GM21825 (cell line): ENCODE measurements around the gene PCNX1.
"Not testable (repeated sequence)": the region's sequence is repeated elsewhere in the genome, so short reads cannot be mapped to it uniquely, and the experiment has no call there.

Experiments used
- ATAC-seq: cut with Tn5 transposase; IDR thresholded peaks from one replicate; pipeline ENCODE4 v1.9.1; 2021; ENCODE audit warnings: mild to moderate bottlenecking, moderate library complexity; ENCODE audit not compliant: unreplicated experiment

The PCNX1 gene

DNA sequence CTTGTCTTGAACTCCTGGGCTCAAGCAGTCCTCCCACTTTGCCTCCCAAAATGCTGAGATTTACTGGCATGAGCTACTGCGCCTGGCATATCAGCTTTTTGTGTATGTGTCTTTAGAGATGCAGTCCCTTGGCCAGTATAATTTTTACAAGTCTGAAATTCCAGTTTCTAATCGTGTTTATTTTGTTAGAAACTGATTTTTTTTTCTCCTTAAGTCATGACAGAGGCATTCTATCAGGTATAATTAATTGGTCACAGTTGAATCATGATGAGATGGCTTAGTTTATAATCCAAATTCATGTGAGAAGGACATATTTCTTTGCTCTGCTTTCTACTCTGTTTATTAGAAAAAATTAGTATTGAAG lies 98.9 kb downstream of the PCNX1 start:
- ATAC-seq, result no peak

DNA sequence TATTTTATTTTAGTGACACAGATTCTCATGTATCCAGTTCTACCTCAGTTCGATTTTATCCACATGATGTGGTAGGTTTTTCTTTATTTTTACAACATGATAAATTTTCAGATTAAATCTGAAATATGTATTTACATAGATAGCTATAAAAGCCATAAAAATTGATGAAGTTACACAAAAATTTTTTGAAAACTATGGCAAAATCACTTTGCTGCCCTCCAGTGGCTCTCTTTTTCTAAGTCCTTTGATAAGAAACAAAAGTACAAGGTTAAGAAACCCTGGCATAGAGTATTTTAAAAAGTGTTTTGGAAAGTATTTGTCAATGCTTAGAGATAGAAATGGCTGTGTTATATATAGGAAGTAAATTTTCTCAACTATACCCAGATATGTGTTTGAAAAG lies 104.2 kb downstream of the PCNX1 start:
- no peak for ATAC-seq

DNA sequence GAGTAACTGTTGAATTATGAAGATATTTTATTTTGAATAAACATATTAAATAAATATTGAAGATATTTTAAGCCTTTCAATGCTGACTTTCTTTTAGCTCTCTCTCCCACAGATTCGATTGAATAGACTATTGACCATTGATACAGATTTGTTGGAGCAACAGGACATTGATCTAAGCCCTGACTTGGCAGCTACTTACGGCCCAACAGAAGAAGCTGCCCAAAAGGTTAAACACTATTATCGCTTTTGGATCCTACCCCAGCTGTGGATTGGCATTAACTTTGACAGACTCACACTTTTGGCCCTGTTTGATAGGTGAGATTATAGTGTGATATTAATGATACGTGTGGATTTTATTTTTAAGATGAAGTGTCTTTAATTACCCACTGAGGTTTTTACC lies 105.6 kb downstream of the PCNX1 start:
- ATAC-seq, result no peak

DNA sequence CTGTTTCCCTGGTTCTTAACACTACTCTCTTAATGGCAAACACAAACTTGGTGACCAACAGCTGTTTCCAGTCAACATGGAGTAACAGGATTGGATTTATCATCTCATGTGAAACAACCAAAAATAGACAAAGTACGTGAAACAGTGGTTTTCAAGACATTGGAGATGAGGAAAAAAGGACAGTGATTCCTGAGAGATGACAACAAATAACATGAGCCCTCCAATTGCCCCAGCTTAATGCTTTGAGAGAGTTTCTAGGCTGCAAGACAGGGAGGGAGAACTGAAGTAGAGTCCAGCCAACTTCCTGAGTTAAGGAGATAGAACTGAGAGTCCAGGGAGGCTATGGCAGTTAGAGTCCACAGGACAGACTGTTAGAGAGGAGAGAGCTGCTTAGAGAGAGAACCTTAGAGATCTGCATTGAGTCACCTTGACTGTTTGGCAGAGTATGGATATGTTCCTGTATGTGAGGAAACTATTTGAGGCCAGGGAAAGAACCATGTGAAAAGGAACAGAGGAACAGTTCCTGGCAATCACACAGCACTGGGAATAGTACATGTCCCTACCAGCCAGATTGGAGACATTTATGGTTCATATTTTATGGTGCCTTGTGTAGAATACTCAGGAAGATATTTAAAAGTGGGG lies 106.4 kb downstream of the PCNX1 start:
- ATAC-seq, result no peak

DNA sequence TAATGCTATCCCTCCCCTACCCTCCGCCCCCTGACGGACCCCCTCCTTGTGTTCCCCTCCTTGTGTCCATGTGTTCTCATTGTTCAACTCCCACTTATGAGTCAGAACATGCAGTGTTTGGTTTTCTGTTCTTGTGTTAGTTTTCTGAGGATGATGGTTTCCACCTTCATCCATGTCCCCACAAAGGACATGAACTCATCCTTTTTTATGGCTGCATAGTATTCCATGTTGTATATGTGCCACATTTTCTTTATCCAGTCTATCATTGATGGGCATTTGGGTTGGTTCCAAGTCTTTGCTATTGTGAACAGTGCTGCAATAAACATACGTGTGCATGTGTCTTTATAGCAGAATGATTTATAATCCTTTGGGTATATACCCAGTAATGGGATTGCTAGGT lies 112.7 kb downstream of the PCNX1 start:
- not testable (repeated sequence) for ATAC-seq

DNA sequence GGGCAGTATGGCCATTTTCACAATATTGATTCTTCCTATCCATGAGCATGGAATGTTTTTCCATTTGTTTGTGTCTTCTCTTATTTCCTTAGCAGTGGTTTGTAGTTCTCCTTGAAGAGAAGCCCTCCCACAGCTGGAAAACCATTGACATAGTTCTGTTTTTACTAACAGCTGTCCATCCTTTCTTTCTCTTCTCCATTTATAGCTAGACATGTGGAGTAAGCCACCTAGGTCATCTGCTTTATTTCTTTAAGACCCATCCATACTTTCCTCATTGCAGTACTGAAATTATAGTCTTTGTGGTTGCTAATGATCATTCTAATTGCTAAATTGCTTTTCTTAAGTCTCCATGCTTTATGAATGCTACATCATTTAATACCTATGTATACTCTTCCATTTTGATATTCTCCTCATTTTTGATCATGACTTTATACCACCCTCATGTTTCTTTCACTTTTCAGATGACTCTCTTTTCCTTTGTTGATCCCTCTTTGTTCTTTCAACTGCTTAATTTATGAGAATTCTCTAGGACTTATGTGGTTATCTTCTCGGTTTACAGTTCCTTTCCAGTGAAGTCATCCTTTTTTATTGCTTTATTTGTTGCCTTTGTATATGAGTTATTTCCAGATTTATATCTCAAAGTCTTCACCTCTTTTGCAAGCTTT lies 114.2 kb downstream of the PCNX1 start:
- ATAC-seq, result no peak

DNA sequence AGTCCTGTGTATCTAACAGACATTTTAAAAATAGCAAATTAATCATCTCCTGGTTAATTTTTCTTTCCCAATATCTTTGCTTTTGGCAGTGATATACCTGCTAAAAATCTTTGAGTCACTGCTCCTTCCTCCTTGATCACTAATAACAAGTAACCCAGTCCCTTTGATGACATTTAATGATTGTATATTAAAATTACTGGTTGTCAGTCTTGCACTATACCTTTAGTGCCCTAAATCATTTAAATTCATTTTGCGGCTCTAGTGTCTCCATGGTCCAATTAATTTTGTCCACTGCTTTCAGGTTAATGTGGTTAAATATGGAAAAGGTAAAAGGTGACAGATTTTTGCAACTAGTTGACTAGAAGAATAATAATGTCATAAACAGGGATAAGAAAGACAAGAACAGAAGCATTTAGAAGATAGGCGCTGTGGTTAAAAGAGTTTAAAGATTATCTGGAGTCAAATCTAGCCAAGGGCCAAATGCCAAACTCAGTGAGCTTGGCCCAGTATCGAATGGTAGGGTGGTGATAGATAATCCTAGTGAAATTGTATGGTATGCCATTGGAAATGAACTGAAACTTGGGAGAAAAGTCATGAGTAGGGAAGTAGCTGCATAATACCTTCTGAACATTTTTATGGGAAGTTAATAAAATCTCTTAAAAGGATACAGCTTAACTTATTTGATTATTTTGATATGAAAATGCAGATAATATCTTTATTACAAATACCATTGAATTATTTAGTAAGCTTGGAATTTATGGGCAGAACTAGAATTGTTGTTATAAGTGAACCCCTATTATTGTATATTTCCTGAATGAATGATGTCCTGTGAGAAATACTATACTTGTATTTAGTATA lies 115.0 kb downstream of the PCNX1 start:
- ATAC-seq, result no peak

DNA sequence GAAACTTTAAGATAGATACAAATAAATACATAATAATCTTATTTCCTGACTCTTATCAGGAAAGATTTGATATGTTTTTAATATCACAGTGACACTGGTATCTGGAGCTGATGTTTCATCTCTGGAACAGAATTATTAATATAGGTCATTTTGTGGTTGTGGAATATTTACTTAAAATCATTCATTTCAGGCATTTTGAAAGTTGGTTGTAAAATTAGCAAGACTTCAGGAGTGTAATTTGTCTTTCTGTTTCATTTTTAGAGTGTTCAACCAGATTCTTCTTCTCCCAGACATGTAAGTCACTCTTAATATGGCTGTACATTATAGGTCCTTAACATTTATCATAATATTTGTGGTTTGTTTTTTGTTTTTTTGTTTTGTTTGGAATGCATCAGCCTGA lies 115.7 kb downstream of the PCNX1 start:
- ATAC-seq, result no peak

DNA sequence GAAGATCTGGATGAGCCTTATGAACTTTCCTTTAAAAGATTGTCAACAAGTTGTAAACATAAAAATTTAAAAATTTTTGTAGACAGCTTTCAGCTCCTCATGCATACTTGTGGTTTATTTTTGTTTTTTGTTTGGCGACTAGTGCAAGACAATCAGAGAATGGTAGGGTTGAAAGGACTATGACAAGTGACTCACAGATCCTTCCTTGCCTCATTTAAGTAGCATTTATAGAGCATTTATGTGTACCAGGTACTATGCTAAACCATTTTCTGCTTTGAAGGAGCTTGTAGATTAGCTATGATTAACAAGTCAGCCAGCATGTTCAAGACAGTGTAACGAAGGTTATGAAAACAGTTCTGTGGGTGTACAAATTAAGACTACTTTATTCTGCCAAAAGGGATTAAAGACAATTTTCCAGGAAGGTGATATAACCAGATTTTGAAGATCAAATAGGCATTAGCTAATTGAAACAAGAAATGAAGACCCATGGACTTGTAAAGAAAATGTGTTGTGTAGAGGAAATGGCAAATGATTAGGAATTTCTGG lies 122.0 kb downstream of the PCNX1 start:
- no peak for ATAC-seq

DNA sequence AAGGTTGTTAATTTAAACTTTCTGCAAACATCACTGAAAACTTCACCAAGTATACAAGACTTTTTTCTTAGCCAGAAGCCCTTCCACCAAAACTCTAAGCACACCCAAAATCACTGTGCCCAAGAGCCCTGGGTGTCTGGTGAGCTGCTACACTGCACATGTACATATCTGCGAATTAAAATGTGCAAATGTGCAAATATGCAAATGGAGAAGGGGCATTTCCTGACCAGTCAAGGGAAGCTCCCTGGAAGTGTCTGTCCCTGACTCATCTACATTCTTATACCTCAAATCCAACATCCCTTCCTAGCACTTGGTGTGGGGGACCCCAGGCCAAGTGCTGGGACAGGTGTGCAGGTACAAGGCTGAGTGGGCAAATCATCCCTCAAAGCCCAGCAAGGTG lies 123.7 kb downstream of the PCNX1 start:
- ATAC-seq, result no peak

DNA sequence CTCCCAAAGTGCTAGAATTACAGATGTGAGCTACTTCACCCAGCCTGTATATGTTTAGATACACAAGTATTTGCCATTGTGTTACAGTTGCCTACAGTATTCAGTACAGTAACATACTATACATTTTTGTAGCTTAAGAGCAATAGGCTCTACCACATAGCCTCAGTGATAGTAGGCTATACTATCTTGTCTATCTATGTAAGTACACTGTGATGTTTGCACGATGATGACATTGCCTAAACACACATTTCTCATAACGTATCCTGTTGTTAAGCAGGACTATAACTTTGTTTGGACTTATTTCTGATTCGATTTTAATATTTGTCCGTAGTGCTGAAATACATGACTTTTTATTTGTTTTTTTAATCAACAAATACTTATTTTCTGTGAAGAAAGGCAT lies 129.2 kb downstream of the PCNX1 start:
- no peak for ATAC-seq

DNA sequence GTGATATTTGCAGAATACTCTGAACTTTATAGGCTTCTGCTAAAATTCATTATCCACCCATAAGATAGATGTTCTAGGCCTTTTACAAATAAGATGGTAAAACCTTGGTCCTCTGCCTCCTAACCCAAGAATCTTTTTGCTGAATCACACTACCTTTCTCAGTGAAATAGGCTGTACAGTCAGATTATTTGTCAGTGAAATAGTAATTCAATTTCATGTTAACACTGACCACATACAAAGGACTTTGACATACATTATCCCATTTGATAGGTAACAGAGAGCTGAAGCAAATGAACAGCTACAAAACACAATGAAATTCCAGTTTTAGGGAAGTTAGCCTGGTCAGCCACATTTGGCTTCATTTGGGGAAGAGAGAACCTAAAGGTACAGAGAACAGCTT lies 141.1 kb downstream of the PCNX1 start:
- ATAC-seq, result no peak

DNA sequence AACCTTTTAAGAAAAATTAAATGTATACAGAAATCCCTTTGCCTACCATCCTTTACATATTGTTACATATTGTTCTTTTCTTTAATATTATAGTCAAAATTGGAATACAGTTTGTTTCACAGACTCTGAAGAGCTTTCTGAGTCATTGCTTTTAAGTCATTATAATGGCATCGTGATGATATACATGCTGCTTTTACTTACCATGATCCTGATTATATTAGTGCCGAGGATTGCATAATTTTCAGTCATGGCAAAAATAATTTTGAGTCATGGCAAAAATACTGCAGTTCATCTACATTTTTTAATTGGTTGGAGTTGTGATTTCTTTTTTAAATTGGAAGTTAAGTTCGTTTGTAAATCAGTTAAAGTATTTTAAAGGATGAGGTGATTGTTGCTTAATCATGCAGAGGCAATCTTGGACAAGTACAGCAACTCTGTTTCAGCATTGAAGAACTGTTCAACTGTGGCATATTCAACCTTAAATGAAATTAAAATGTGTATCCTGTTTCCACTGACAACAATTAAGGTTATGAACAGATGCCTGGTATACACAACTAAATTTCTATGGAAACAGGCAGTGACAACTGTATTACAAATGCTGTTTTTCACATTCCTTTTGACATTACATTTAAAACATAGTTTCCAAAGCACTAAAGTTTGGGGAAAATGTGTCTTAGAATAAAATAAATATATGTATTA lies 142.3 kb downstream of the PCNX1 start:
- ATAC-seq, result no peak

DNA sequence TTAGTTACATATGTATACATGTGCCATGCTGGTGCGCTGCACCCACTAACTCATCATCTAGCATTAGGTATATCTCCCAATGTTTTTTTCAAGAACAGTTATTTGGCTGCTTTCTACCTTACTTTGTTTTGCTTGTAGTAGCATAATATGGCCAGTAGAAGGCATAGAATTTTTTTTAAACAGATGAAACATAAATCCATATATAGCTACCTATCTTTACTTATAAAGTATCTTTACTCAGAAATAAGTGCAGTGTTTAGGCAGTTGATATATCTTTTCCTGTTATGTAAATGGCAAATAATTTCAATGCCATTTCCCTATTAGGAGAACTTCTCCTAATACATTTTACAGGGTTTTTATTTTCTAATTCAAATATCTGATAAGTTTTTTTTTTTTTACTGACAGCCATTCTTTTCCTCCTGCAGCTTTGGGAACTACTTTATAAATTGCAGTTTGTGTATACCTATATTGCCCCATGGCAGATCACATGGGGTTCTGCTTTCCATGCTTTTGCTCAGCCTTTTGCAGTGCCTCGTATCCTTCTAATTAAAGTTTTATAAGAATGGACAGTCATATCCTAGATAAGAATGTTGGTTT lies 143.1 kb downstream of the PCNX1 start:
- no peak for ATAC-seq

DNA sequence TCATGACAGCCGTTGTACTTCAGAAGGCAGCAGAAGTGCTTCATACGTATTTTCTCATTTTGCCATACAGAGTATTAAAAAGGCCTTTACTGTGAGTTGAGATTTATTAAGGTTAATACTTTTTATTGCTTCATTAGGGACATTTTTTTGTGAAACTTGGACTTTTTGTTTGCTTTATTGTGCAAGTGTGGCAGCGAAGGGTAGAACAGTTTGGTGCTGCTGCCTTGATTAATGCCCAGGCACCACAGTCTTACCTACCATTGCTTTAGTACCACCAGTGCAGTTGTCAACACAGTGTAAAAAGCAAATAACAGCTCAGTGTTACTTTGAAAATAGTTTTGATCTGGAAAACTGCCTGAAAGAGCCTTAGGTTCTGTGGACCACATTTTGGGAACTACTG lies 147.4 kb downstream of the PCNX1 start:
- no peak for ATAC-seq

DNA sequence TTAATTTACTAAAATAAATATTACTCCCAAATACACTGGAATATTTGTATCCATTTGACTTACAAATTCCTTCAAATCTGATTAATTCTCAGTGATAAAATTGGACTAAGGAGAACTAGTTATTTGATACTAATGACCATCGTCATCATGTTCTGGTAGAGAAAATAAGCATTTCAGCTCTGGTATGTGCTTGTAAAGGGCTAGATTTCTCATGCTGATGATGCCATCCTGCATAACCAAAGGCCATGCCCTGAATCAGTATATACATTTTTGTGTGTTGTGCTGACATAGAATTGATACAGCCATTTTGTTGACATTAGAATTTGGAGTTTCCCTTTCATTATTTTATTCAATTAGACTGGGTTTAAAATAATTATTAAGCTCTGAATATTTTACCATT lies 148.9 kb downstream of the PCNX1 start:
- ATAC-seq, result no peak

DNA sequence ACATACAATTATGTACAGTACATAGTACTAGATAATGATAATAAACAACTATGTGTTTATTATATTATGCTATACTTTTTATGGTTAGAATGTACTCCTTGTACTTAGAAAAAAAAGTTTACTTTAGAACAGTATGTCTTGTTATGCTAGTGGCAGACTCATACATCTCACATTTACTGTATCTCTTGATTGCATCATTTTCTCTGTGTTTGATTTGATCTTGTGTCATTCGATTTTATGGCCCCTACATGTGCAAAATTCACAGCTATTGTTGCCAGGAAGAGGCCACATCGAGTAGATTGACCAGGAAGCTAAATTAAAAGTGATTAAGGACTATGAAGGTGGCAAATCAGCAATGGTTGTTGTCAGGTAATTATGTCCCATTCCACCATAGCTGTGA lies 153.0 kb downstream of the PCNX1 start:
- no peak for ATAC-seq

DNA sequence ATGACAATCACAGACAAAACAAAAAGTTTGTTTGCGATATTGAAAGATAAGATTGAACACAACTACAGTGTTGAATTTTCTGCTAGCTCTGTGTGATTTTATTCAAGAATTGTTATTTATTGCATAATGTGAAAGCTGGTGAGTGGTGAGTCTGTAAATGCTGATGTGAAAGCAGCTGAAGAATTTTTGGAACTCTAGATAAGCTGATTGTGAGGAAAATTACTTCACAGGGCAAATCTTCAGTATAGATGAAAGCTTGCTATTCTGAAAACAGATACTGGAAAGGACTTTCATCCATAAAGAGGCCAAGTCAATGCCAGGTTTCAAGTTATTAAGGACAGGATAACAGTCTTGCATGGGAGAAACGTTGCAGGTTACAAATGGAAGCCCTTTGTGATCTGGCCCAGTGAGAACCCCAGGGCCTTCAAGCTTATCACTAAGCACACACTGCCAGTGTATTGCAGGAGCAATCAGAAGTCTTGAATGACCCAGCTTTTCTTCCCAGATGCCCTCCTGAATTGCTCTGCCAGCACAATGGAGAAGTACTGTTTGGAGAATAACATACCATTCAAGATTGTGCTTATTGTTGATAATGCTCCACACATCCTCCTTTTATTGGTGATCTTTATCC lies 153.7 kb downstream of the PCNX1 start:
- no peak for ATAC-seq

DNA sequence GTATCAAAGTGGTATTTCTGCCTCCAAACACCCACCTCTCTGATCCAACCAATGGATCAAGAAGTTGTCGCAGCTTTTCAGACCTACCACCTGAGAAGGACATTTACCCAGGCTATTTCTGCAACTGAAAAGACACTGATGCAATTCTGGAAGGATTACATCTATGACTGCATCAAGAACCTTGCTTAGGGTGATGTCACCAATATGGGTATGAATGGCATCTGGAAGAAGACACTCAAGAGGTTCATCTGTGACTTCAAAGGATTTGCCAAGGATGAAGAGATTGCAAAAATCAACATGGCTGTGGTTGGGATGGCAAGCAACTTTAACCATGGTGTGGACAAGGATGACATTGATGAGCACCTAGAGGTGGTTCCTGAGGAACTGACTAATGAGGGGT lies 154.2 kb downstream of the PCNX1 start:
- ATAC-seq, result no peak

DNA sequence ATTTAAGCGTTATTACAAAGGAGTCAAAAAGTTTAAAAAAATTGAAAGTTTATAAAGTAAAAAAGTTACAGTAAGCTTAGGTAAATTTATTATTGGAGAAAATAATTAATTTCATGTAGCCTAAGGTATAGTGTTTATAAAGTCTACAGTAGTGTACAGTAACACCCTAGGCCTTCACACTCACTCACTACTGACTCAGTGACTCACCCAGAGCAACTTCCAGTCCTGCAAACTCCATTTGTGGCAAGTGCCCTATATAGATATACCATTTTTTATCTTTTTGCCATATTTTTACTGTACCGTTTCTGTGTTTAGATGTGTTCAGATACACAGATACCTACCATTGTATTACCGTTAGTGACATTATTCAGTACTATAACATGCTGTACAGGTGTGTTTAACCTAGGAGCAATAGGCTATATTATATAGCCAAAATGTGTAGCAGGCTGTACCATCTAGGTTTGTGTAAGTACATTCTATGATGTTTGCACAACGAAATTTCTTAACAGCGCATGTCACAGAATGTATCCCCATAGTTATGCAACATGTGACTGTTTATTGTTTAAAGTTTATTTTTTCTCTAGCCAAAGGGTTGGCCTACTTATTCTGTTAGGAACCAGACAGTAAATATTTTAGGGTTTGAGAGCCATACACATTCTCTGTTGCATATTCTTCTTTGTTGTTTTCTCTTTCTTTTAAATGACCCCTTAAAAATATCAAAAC lies 155.5 kb downstream of the PCNX1 start:
- no peak for ATAC-seq
